NCI-H187 (cell line): ENCODE data around the gene MLXIPL.
"Not testable (repeated sequence)": the region's sequence is repeated elsewhere in the genome, so short reads cannot be mapped to it uniquely, and the experiment has no call there.

Experiments
- DNase-seq, 2 experiments: peaks; one replicate each; lab custom pipeline; 2025; lab: John Stamatoyannopoulos, UW

Gene MLXIPL

DNA sequence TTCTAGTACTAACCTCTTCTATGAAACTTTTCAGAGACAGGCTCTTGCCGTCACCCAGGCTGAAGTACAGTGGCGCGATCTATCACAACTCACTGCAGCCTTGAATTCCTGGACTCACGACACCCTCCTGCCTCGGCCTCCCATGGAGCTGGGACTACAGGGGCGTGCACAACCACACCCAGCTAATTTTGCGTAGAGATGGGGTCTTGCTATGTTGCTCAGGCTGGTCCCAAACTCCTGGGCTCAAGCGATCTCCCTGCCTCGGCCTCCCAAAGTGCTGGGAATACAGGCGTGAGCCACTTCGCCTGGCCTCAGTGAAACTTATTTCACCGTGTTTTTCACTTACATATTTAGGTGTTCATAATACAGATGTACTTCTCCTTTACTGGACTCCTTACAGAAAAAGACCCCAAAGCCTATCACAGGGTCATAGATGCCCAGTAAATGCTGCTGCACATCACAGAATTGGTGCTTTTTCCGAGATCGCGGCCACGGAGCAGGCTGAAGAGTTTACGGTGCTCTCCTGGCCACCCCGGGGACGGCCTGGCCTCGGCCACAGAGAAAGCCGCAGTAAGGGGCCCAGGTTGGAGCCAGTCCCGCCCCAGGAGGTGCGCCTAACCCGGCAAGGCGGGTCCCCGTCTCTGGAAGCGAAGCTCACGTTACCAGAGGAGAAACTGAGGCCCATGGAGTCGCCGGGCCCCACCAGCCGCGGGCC, 46.5 kb downstream of the MLXIPL start:
- no peak for DNase-seq

DNA sequence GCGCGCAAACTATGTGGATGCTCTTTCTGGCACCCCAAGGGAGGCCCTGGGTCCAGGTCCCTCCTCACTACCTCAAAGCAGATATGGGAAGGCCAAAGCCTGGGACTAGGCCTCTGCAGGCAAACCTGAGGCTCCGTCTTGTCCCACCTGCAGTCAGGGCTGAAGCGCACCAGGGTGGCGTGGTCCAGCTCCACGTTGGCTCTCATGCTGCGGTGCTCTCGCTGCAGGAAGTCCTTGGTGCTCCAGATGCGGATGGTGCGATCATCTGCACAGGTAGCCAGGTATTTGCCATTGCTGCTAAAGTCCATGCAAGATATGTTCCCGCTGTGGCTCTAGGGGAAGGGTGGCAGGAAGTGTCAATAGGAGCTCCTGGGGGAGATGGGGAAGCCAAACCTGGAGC, 50.5 kb downstream of the MLXIPL start:
- no peak for DNase-seq

DNA sequence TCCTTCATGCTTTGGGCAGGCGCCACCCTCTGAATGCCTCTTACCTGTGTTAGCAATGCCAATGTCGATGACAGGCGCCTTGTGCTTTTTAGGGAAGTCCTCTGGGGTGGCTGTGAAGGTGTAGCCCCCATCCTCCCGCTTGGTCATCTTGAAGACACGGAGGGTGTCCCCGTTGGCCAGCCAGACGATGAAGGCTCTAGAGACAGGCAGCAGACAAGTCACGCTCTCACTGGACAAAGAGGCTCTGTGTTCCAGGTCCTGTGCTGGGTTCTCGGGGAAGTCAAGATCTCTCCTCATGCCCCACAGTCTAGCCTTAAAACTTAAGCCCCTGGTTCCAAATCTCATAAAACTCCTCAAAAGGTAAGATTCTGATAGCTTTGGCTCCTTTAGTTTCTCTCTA, 51.0 kb downstream of the MLXIPL start:
- no peak for DNase-seq

- no peak for DNase-seq
These were observed 51.5 kb downstream of the MLXIPL start for GRCh38 chr7:73572767-73573186.

DNA sequence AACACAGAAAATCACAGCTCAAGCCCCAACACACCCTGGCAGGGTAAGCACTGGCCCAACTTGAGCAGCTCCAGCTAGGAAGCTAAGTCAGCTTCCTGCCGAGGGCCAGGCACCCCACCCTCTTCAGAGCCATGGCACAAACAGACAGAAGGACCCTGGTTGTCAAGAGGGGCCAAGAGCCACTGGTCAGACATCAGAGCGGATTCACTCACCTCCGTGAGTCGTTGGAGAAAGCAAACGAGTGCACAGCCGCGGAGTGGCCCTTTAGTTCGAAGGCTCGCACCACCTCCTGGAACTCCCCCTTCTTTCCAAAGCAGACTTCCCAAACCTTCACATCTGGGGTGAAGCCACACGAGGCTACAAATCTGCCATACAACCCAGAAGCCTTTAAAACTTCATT, 53.3 kb downstream of the MLXIPL start:
- DNase-seq, result no peak

DNA sequence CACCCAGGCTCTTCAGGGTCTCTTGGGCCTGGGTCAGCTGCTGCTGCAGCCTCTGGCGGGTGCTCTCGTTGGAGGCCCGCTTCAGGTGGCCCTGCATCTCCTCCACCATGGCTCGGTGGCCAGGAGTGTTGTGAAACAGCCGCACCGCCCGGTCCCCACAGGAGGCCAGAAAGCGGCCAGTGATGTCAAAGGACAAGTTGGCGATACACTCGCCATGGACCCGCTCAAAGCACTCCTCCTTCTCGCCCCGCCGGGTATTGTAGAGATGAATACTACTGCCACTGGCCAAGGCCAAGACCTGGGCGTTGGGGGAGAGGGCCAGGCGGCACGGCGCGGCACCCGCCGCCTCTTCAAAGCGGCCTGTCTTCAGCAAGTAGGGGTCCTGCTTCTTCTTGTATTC, 53.8 kb downstream of the MLXIPL start:
- no peak for DNase-seq

DNA sequence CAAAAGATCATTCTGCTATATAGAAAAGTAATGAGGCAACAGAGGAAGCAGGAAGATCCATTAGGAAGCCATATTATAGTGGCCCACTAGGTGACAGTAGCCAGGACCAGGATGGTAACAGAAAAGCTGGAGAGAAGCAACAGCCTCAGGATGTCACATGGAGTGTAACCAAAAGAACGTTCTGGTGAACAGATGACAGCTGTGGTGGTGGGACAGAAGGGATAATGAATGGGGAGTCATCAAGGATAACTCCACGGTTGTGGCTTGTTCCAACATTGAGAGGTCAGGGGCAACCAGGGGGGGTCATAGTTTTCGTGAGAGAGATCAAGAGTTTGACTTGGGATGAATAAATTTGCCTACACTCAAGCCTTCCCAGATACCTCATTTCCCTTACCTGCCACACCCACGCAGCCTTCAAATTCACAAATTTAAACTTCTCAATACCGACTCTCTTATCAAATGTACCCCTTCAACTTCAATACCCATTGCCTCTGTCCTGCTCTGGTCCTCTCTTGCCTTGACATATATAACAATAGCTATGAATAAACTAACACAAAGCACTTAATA, 55.2 kb downstream of the MLXIPL start:
- no peak for DNase-seq

- no peak for DNase-seq
These were observed 56.3 kb downstream of the MLXIPL start for GRCh38 chr7:73567846-73568685.

GRCh38 chr7:73567140-73567539, 57.2 kb downstream of the MLXIPL start:
- DNase-seq, result no peak

- DNase-seq, result not testable (repeated sequence)
These were observed 57.9 kb downstream of the MLXIPL start for GRCh38 chr7:73566431-73566830.

GRCh38 chr7:73565675-73566340, 58.5 kb downstream of the MLXIPL start:
- DNase-seq, result no peak

- no peak for DNase-seq
These were observed 64.0 kb downstream of the MLXIPL start for GRCh38 chr7:73560109-73560835.

- peak; percentile 68 to 82 for DNase-seq
These were observed 66.7 kb downstream of the MLXIPL start, which contains the start of gene BCL7B for GRCh38 chr7:73557397-73558257. TSS of gene BCL7B (minus strand) at chr7:73557690. CDS start at chr7:73557578, 112 bp downstream.

GRCh38 chr7:73557108-73557396, 67.3 kb downstream of the MLXIPL start:
- peak; percentile 84 to 92 for DNase-seq

- no peak for DNase-seq
These were observed 67.9 kb downstream of the MLXIPL start for GRCh38 chr7:73556208-73557107.

DNA sequence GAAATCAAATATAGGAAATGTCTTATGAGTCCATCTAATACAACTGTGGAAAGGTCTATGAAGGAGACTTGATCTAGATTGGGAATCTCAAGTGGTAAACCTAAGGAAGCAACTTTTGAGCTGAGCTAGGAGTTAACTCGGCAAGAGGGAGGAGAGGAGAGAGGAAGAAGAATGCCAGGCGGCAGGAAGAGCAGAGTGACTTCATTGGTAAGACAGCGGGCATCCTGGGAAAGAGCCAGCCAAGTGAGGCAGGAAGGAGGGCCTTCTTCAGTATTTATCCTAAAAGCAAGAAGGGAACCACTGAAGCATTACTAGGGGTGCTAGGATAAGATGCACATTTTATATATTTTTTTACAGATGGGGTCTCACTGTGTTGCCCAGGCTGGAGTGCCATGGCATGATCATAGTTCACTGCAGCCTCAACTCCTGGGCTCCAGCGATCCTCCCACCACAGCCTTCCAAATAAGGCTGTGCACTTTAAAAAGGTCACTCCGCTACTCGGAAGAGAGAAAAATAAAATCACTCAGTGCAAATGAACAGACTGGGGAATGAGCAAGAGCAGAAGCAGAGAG, 68.8 kb downstream of the MLXIPL start:
- no peak for DNase-seq

- DNase-seq, result not testable (repeated sequence)
These were observed 74.2 kb downstream of the MLXIPL start for GRCh38 chr7:73550093-73550492.

DNA sequence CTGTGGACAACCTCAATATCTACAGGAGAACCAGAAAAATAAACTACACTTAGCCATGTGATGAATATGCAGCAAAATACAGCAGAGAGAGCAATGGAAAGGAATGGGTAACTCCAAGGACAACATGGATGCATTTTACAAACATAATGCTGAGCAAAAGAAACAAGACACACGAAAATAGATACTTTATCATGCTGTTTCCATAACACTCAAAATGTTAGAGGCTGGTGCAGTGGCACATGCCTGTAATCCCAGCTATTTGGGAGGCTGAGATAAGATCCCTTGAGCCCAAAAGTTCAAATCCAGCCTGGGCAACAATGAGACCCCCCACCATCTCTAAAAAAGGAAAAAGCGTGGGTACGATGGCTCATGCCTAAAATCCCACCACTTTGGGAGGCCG, 75.1 kb downstream of the MLXIPL start:
- DNase-seq, result no peak

GRCh38 chr7:73547841-73548240, 76.5 kb downstream of the MLXIPL start:
- no peak for DNase-seq
